NCI-H1694 (cell line): ENCODE results near the gene GRIK1.

Source experiments
- DNase-seq: peaks from one replicate; lab custom pipeline; 2025; lab: John Stamatoyannopoulos, UW

The GRIK1 gene

DNA sequence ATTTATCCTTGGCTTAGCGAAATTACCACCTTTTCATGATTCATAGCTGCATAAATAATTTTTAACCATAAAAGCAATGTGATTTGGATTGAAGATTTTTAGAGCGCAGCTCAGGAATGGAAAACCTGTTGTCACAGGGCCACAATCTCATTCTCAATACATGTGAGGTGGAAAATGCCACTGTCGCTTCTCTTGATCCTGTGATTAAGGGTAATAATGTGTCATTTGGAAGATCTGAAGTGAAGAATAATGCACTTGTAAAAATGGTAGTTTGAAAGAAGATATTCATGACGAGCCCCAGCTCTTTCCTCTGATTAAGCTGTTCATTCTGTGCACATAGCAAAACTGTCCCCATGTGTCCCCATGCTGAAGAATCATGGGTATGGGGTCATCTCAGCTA, 410.7 kb downstream of the GRIK1 start:
- DNase-seq: no peak

DNA sequence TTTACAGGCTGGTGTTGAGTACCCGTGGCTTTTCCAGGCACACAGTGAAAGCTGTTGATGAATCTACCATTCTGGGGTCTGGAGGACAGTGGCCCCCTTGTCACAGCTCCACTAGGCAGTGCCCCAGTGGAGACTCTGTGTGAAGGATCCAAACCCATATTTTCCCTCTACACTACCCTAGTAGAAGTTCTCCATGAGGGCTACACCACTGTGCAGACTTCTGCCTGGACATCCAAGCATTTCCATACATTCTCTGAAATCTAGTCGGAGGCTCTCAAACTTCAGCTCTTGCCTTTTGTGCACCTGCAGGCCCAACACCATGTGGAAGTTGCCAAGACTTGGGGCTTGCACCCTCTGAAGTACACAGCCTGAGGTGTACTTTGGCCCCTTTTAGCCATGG, 413.3 kb downstream of the GRIK1 start:
- no peak for DNase-seq

DNA sequence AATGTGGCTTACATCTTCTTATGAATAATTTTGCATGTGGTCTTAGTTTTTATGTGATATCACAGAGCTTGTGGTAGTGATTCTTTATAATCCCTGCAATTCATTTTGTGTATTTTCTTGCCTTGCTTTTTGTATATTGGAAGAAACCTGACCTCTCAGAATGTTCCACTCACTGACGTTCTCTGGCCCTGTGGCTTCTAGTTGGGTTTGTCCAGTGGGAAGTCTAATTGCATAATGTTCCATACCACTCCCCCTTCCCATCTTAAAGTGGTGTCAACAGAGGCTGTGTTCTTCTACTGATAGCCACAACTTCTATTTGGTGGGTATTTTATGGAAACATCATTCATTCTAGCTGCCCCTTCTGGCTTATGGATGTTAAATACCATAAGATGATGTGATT, 415.7 kb downstream of the GRIK1 start:
- DNase-seq: no peak

DNA sequence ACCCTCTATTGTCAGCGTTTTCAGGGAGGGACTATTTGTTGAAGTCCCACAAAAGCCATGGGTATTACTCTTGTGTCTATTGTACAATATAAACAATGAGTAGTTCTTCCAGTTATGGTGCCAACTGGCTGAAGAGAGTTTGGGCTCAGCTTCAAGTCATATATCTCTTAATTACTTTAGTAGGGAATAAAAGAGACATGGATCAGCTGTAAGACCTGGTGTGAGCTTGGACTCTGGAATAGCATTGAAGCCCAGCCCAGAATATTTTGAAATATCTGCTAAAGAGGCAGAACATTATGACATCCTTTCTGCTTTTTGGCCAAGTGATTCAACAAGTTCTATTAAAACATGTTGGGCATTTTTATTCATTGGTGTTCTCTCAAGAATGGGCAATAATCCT, 416.1 kb downstream of the GRIK1 start:
- no peak for DNase-seq

DNA sequence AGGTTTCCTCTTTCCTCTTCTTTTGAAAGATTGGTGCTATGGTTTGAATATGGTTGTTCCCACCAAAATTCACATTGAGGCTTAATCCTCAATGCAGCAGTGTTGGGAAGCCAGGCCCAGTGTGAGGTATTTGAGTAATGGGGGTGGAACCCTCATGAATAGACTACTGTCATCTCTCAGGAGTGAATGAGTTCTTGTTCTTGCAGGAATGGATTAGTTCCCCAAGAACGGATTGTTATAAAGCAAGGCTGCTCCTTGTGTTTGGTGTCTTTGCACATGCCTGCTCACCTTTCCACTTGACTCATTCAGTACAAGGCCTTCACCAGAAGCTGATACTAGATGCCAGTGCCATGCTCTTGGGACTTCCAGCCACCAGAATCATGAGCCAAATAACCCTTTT, 417.9 kb downstream of the GRIK1 start:
- no peak for DNase-seq

DNA sequence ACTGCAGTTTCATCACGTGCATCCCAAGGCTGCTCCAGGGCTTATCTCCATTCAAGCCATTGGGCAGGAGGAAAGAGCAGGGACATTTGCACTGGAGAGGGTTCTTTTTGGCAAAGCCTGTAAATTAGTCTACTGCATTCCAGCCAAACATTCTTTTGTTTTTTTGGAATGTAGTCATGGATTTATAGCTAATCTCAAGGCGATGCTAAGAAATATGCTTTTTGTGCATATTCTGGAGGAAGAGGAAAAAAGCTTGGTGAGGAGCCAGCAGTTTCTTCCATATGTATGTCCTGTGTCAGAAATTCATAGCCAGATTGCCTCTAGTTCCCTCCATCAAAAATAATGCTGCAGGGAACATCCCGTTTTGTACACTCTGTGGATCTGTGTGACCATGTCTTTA, 419.6 kb downstream of the GRIK1 start:
- DNase-seq: no peak

DNA sequence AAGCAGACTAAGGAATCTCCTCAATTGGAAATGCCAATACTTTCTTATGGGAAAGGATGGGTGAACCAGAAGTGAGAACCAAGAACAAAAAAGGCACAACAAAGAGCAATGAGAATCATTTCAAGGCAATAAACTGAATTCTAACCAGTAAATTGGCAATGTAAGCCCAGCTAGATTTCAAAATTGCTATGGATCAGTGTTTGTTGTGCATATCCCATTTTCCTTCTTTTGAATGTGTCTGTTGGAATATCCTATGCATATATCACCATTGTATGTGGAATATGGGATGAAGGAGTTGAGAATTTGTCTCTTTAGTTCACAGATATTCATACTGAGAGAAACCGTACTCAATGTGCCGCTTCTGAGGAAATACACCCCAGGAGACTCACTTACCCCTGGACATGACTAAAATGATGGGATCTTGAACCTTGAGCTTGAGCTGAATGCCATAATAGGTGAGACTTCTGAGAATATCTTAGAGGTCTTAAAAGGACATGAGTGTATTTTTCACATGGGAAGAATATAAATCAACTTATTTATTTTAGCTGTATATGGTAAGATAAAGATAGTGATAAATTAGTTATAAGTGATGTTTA, 425.0 kb downstream of the GRIK1 start:
- DNase-seq: no peak

DNA sequence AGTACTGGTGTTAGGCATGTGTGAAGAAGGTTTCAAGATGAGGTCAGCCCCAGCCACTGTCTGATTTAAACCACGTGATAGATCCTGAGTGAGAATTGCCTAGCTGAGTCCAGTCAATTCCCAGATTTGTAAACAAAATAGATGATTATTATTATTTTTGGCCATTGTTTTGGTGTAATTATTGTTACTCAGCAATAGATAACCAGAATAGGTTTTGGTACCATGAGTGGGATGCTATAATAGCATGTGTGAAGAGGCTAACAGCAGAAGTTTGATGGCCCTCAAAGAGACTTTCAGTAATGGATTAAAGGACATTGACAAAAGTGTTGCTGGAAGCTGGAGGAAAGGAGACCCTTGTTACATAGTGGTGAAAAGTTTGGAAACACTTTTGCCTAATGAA, 426.3 kb downstream of the GRIK1 start:
- no peak for DNase-seq

DNA sequence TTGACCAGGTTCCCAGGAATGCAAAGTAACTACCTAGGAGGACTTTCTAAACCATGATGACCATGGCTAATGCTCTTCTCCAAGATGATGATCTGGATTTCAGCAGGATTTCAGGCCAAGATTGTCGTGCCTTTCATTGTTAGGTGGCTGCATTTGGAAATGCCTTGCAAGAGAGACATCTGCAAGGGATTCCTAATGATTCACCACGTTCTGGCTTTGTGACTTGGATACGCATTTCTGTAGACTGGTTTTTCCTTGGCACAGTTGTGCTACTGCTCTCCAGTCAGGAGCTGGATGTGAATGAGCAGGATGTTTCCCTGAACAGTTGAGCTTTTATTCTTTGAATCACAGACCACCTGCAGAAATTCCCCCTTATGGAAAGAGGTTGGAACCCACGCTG, 428.7 kb downstream of the GRIK1 start:
- no peak for DNase-seq

DNA sequence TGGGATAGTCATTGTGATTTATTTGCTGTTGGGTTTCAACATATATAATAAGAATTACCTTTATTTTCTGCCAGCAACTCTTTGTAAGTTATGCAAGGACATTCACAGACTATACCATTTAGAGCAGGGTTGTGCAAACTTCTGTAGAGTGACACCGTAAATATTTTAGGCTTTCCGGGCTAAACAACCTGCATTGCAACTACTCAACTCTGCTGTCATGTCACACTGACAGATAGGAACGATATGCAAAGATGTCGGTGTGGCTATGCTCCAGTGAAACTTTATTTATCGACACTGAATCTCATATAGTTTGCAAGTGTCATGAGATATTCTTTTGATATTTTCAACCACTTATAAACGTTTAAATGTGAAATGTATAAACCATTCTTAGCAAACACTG, 430.7 kb downstream of the GRIK1 start:
- DNase-seq: no peak

DNA sequence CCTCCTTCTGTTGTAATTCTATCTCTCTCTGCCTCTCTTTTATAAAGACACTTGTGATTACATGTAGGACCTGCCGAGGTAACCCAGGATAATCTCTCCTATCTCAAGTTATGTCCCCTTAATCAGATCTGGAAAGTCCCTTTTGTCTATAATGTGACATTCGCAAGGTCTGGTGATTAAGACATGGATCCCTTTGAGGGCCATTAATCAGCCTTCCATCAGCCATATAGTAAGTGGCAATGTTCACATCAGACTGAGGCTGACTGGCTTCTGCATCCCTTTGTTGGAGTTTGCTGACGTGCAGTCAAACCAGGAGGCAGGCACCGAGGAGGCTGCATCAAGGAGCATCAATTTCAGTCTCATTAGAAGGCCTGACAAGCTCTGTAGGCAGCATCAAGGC, 431.5 kb downstream of the GRIK1 start:
- no peak for DNase-seq

DNA sequence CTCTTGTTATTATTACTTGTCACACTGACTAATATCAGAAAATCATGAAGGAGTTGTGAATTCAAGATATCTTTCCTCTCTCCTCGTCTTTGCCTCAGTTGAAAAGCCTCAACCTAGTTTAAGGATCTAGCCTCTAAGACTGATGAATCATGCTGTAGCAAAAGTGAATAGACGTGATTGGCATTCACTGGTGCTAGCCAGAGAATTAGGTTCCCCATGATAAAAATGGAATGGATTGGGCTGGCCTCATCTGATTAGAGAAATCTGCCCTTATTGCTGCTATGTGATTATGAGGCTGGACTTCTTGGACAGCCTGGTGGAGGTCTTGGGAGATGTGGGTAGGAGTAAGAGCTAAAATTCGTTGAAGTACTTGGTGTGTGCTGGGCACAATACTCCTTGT, 432.8 kb downstream of the GRIK1 start:
- DNase-seq: no peak

DNA sequence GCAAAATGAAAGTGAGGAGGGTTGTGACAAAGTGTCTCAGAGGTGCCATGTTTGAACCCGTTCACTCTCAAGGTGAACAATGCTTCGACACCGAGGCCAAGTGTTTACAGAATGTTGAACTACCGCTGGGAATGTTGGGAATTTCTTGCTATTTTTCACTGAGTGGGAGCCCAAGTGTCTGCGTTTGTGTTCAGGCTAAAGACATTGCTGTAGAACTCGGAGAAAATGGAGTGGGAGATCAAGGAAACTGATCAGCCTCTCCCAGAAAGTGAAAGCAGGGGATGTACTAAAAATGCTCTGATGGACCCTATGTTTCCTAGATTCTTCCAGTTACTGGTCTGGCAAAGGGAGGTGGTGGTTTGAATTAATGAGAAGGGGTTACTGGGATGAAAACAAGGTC, 433.6 kb downstream of the GRIK1 start:
- DNase-seq: no peak

DNA sequence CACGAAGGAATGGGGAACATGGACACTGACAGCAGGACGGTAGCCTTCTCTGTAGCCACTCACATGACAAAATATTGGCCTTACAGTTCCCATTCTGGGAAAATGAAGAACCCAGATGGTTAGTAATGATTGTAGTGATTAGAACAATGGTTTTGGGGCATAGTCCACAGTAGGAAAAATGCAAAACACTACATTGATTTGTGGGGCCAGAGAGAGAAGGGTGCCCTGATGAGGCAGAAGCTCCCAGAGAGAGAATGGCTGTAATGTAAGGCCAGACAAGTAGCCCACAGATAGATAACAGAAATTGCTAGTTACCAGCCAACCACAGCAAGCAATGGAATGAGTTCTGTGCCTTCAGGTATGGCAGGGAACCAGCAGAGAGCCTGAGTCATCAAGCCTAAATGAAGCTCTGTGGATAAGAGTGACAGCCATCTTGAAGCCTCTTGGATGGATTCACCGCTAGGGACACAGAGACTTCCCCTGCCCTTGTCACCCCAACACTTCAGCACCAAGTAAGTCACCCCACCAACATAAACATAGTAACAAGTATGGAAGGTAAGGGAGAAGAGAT, 435.0 kb downstream of the GRIK1 start:
- no peak for DNase-seq

DNA sequence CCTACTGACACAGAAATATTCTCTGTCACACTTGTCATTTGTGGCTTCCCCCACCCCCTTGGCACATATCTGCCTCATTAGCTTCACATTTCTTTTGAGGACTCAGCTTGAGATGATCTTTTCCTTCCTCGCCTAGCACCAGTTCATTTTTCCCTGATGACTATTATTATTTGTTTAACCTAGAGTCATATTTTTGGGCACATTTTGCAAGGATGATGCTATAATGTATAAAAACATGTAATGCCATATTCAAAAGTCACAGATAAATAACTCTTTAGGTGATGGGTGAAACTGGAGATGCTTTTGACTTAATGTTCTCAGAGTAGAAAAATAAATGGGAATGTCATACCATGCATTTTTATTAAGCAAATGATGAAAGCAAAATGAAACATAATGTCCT, 438.3 kb downstream of the GRIK1 start:
- DNase-seq: no peak

DNA sequence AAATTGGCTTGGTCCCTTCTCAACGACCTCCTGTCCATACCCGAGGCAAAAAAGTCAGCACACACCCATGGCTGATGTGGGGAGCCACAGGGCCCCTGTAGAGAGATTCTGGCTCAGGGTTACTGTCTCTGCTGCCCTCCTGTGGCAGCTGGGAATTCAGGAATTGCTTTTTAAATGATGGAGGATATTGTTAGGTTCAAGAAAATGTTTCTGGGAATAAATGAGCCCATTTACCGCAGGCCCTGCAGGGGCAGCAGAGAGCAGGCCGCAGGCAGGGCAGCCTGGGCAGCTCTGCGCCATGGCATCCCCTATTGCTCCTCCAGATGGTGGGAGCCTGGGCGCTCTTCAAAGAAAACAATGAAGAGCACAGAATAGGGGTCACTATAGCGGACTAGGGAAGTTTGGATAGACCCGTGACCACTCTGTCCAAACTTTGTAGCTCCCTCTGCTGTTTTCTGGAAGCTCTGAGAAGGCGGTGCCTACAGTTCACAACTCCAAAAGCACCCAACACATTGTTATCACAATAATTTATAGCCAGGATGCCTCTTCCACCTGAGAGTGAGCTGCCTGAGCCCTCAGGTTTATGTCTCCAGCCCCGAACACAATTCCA, 440.0 kb downstream of the GRIK1 start:
- peak; percentile 60 for DNase-seq

DNA sequence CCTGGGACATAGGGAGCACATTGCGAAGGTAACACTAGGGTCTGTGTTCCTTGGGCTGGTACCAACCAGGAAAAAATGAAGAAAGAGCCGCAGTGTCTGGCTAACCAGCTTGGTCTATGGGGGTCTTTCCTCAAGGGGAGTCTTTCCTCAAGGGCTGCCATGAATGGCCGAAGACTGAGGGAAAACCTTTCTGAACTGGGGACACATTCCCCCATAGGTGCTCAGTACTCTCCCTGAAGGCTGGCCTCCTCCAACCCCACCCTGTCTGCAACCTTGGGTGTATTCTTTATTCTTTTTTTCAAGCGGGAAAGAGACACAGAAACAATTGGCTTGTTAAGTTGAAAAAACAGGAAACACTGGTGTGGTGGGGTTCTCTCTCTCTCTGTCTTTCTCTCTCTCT, 440.6 kb downstream of the GRIK1 start:
- DNase-seq: no peak

DNA sequence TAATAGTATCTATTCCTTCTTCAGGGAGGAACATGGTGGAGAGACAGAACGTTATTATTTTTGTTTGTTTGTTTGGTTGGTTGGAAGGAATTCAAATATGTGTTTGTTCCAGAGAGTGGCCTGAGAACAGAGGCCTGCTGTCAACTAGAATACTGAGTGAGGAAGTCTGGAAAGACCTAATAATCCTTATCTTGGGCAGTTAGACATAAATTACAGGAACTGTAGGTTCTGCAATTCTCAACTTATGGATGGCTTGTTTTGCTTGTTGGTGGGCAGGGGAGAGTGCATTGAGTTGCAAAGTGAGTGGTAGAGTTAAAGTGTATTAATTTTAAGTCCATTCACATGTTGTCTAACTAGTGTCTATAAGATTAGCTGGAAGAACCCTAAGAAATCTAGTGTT, 443.5 kb downstream of the GRIK1 start:
- DNase-seq: no peak

DNA sequence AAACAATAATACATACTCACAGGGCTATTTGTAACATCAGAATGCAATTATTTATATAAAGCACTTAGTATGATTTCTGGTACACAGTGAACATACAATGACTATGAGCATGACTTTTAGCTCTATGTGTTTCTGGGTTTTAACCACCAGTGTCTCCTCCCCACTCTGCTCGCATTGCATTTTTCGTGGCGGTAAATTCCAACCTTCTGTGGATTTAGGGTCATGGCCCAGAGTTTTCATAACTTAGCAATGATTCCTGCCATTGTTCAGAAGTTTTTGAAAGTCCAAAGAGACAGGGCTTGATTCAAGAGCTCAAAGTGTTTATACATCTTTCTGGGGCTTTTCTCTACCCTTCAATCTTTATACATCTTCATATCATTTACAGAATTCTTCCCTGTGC, 449.8 kb downstream of the GRIK1 start:
- no peak for DNase-seq

DNA sequence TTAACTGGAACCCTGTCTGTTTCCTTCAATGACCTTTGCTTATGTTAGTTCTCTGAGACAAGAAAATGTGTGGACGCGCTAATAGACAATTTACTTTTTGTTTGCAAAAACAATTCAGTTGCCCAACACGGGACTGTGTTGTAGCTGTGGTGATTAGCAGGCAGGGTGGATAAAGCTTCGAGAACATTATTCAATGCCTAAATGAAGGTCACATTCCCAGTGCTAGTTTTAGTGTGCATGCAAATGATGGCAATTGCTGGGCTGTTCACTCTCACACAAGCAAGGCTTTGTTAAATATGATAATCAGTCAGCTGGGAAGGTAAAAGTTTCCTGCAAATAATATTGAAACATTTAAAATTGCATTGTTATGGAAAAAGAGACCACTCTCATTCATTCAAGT, 452.6 kb downstream of the GRIK1 start:
- no peak for DNase-seq
